GM12873 (cell line): ENCODE data around the gene PRICKLE1.

Experiments
- TF ChIP-seq, protein P1 (sequence below): IDR thresholded peaks from 2 replicates; pipeline ENCODE4 v1.5.1; 2012; ENCODE audit warnings: low read depth, mild to moderate bottlenecking, moderate library complexity, low read length, control low read depth; ENCODE audit not compliant: insufficient read depth; ENCODE audit errors: missing control alignments

PRICKLE1 gene

DNA sequence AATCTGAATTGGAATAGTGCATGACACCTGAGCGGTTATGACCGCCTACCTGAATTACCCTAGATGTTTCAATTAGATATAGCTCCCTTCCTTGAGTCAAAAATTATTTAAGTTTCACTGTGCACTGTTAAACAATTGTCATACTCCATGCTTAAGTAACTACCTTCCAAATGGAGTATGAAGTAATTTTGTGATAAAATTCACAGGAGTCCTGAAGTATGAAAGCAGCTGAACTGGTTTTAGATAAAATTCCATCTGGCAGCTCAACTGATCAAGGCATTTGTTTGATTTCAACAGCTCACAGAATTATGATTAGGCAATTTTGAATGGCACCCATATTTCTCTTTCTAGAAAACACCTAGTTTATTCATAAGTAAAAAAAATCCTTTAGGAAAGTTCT, 19.5 kb downstream of the PRICKLE1 start:
- TF ChIP-seq, protein P1, sequence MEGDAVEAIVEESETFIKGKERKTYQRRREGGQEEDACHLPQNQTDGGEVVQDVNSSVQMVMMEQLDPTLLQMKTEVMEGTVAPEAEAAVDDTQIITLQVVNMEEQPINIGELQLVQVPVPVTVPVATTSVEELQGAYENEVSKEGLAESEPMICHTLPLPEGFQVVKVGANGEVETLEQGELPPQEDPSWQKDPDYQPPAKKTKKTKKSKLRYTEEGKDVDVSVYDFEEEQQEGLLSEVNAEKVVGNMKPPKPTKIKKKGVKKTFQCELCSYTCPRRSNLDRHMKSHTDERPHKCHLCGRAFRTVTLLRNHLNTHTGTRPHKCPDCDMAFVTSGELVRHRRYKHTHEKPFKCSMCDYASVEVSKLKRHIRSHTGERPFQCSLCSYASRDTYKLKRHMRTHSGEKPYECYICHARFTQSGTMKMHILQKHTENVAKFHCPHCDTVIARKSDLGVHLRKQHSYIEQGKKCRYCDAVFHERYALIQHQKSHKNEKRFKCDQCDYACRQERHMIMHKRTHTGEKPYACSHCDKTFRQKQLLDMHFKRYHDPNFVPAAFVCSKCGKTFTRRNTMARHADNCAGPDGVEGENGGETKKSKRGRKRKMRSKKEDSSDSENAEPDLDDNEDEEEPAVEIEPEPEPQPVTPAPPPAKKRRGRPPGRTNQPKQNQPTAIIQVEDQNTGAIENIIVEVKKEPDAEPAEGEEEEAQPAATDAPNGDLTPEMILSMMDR: no peak

DNA sequence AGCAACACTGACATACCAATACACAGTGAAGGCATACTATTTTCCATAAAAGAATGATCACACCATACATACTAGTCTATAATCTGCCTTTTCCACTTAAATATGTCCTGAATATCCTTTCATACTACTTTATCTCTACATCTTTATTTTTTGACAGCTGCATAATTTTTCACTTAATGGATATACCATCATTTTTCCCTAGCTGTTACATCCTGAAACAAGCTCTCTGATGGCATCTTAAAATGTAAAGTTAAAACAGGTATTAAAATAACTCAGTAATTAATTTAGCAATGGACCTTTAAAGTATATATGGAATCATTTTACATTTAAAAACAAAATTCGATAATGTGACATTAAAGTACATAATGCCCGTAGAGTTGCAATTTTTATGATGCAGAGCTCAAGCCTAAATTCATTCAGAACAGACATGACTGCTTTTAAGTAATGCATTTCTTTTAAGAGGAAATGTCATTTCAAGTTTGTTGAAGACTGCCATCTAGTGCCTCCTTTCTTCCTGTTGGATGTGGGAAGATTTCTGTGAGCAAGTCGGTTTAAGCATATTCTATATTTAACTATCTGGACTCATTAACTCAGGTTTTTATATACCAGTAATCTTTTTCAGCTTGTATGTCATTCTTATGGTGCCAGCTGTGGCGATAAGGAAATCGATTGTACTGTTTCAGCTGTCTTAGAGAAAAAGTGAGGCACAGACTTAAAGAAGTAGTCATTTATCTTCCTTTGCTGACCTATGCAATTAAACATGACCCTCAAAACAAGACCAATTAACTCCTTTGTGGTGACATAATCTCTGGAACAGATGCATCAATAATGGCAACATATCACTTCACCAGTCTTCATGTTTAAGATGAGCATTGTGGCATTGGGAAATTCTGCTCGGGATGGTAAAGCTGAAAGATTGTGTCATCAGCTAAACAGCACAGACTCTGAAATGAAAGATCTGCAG, 20.3 kb downstream of the PRICKLE1 start:
- TF ChIP-seq, protein P1: peak; percentile 55

DNA sequence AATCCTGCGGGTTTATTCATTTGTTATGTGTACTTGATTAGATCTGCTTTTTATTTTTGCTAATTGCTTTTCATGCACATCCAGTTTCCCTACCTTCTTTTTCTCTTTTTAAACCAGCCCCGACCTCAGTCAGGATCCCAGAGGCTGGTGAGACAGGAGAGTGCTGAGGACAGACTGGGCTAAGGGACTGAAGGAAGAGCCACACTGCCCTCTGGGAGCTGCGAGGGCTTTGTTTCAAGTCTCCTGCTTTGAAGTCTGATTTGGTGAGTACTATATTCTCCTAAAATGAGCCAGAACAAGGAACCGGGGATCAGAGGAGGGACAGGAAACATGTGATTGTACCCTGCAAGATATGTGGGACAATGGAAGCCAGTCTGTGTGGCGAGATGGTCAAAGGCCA, 23.9 kb downstream of the PRICKLE1 start:
- TF ChIP-seq, protein P1: no peak

DNA sequence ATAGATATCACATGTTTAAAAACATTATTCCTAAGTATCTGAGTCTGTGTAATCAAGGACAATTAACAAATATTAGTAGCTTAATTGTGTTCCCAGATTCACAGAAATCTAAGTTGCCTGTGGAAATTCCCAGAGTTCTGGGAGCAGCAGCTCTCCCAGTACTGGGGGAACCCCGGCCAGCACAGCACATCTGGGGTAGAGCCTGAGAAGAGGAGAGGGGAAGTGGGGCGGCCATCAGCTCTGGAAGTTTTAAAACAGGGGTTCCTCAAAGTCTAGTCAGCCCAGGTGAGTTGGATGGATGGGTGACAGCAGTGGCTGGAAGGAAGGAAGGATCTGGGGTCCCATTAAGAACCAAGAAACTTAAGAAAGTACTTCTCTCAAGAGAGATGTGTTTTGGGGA, 24.6 kb downstream of the PRICKLE1 start:
- TF ChIP-seq, protein P1: no peak

DNA sequence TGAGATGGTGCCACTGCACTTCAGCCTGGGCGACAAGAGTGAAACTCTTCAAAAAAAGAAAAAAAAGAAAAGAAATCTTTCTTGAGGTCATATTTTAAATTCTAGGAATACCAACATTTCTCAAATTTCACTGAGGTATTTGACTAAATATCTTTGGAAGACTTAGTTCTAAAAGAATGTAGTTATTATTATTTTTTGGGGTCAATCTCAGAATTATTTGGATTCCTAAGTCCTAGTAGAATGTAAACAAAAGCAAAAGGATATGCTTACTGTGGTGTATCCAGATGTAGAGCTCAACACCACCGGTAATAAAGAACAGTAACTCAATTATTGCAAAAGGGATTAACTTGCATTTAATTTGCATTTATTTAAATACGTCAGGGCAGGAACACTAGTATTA, 25.0 kb downstream of the PRICKLE1 start:
- TF ChIP-seq, protein P1: no peak

DNA sequence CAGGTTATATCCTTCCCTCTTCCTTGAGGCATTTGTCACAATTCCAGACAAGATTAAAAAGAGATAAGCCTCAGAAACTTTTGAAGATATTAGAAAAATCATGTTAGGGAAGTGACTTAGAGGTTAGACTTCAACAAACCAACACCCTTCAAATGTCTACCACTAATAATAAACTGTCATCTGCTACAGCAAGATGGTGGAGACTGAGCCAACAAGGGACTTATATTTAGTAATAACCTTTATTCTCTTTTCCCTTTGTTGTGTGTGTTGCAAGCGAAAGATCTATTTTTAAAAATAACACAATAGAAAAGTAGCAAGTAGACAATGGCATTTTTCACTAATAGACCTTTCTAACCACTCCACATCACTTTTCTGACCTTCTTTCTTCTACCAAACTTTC, 28.6 kb downstream of the PRICKLE1 start:
- TF ChIP-seq, protein P1: no peak

DNA sequence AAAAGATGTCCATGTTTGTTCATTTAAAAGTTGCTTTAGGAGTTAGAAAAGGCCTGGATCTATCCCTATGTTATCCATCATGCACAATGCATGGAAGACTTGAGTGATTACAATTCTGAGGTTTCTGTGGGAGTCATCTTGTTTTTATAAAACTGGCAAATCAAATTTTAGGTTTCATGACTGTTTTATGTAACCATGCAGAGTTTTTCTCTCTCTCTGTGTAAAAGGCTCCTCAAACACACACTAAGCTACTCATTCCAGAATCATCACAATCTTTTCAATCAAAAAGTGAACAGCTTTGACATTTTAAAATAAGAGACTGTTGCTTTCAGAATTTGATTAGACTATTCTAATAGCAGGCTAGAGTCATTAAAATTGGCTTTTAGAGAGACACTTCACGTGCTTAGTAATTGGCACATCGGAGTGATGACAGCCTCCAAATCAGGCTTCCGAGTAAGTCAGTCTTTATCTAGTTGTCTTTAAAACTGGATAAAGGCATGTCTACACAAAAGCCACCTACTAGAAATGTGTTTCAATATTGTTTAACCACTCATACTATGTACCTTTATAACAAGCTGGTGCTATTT, 31.9 kb downstream of the PRICKLE1 start:
- TF ChIP-seq, protein P1: no peak
